Prostate gland (tissue), 2 donors: ENCODE measurements around the gene NCOA7. TPM values are rescaled to one million over a fixed set of nuclear protein-coding genes. Genes with fewer than 3 reads are reported as not detected.
A peak's percentile ranks its signal among the peaks of the same experiment; 100 is the strongest.

ENCODE experiments used
- DNase-seq: peaks from one replicate; pipeline ENCODE4 v3.0.0-alpha.2; 2019; ENCODE audit warnings: low spot score
- H3K27ac ChIP-seq, 2 donors: fragments of 200-600 bp; sonication (generic); 2 replicates each; pipeline ENCODE4 v1.5.1; 2017 to 2019
- H3K27me3 ChIP-seq: fragments of 200-600 bp; sonication (generic); replicated peaks from 2 replicates; pipeline ENCODE4 v1.5.1; 2019; ENCODE audit not compliant: insufficient read depth
- H3K36me3 ChIP-seq, 2 donors: fragments of 200-600 bp; sonication (generic); 1 replicate in 1 of 2; 2 replicates in 1 of 2; pipeline versions ENCODE4 v1.5.1 to v1.8.1; 2017 to 2019
- H3K4me1 ChIP-seq: fragments of 200-600 bp; sonication (generic); replicated peaks from 2 replicates; pipeline ENCODE4 v1.5.1; 2019
- H3K4me3 ChIP-seq, 2 donors: fragments of 200-600 bp; sonication (generic); 2 replicates each; pipeline ENCODE4 v1.5.1; 2017 to 2019
- H3K9me3 ChIP-seq: fragments of 200-600 bp; sonication (generic); 2 replicates; pipeline ENCODE4 v1.5.1; 2017
- POLR2A ChIP-seq: fragments of 450-650 bp; IDR thresholded peaks from one replicate; pipeline ENCODE4 v1.6.1; 2016; ENCODE audit warnings: antibody characterized with exemption, mild to moderate bottlenecking
- POLR2AphosphoS5 ChIP-seq: sonication (generic); formaldehyde crosslinking; IDR thresholded peaks from one replicate; pipeline ENCODE4 v1.6.1; 2017; ENCODE audit warnings: antibody characterized with exemption
- WGBS: methylation state at CpG from one replicate; pipeline ENCODE4 v1.1.5; 2018; 5-methylcytosine and 5-hydroxymethylcytosine counted together
- intact Hi-C: fragments of 100-400 bp; cut with DNase I; formaldehyde crosslinking; loops from one replicate; pipeline ENCODE4 v1.14.2; 2022
- total RNA-seq, 2 donors: library from RNA; depleted of rRNA; stranded (reverse); fragments of >200 nt; gene quantifications; one replicate each; pipeline ENCODE4 v1.1.0, GENCODE V29; 2016
- TF ChIP-seq, protein P1 (sequence below), 4 experiments: fragments of 200-600 bp in 2 of 4; fragments of 450-650 bp in 2 of 4; sonication (generic) in 2 of 4; IDR thresholded peaks; 1 replicate in 3 of 4; 2 replicates in 1 of 4; pipeline ENCODE4 v1.5.1; 2016 to 2019; ENCODE audit warnings: antibody characterized with exemption in 4 of 4, mild to moderate bottlenecking in 2 of 4, moderate library complexity in 2 of 4

Gene NCOA7
- total RNA-seq, 2 donors from 2014 or later, result 15.5 to 15.6 TPM

DNA sequence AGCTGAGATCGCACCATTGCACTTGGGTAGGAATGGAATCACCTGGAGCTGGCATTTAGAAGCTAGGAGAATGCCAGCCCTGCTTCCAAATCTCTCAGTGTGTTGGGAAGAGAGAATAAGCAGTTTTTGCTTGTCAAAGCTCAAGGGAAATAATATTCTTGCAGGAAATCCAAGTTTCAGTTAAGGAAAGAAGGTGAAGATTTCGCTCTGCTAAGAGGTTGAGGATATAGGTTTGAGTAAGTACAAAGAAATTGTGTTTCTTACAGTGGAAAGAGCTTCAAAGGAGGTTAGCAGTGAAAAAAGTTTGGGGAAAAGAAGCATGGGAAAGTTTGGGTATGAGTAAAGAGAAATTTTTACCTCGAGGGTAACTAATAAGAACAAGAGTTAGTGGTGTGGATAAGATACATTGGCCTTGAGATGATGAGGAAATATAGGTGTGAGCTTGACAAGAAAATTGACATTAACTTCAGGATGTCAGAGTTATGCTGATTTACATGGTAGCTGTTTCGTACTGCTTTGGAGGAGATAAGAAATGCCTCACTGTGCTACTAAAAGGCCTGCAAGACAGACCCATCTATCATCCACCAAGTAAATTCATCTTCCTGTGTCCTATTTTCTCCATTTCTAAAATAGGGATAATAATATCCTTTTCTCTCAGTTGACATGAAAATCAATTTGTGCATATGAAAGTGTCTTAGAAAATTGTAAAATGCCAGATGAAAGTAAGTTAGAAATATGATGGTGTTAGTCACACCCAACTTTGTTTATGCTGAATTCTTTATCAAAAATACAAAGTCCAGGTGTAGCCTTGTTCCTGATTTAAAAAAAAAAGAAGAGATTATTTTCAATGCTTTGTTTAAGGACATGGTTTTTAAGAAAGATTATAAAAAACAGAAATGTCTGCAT lies 153.0 kb downstream of the NCOA7 start:
- no peak for DNase-seq
- WGBS, result 85% methylated on average over 4 of the region's 4 CpGs
- TF ChIP-seq POLR2A, result no peak
- TF ChIP-seq, protein P1, sequence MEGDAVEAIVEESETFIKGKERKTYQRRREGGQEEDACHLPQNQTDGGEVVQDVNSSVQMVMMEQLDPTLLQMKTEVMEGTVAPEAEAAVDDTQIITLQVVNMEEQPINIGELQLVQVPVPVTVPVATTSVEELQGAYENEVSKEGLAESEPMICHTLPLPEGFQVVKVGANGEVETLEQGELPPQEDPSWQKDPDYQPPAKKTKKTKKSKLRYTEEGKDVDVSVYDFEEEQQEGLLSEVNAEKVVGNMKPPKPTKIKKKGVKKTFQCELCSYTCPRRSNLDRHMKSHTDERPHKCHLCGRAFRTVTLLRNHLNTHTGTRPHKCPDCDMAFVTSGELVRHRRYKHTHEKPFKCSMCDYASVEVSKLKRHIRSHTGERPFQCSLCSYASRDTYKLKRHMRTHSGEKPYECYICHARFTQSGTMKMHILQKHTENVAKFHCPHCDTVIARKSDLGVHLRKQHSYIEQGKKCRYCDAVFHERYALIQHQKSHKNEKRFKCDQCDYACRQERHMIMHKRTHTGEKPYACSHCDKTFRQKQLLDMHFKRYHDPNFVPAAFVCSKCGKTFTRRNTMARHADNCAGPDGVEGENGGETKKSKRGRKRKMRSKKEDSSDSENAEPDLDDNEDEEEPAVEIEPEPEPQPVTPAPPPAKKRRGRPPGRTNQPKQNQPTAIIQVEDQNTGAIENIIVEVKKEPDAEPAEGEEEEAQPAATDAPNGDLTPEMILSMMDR (IDR thresholded peaks at IDR 0.05), result no peak
- TF ChIP-seq POLR2AphosphoS5, result no peak
- no peaks in the 10 kb centered on the region for H3K27me3 ChIP-seq
- intact Hi-C loops, result no loop called here
- H3K36me3 ChIP-seq, result no peaks in the 10 kb centered on the region
- no peaks in the 10 kb centered on the region for H3K4me1 ChIP-seq
- H3K9me3 ChIP-seq, result no peaks in the 10 kb centered on the region
- no peak overlapping the region for H3K4me3 ChIP-seq
- peak overlapping the region in 1 of 2 donors; percentile 27 for H3K27ac ChIP-seq

DNA sequence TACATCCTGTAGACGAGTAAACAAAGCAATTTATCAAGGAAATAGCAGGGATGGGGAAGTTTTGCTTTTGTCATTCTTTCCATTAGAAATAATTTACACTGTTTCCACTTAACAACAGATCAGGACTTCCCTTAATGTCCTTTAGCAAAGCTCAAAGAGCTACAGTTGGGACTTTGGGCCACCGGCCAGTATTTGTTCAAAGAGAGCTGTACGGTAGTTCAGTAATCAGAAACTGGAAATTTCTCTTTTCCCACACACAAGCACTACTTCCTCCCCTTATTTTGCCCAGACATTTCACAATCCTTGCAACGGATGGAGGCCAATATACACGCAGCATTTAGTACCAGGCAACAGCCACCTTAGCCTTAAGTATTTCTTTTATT lies 153.7 kb downstream of the NCOA7 start:
- Histone ChIP-seq H3K4me1 (no peaks in the 10 kb centered on the region), H3K4me3 (no peak overlapping the region), H3K9me3 (no peaks in the 10 kb centered on the region), H3K27ac (peak overlapping the region in 1 of 2 donors; percentile 27), H3K36me3 (no peaks in the 10 kb centered on the region), H3K27me3 (no peaks in the 10 kb centered on the region)
- TF ChIP-seq POLR2AphosphoS5, result peak; percentile 60
- TF ChIP-seq, protein P1 (IDR thresholded peaks at IDR 0.05), result no peak
- peak; percentile 41 for DNase-seq
- intact Hi-C loops, result no loop called here
- 24% methylated on average over 5 of the region's 5 CpGs for WGBS

- no peak for DNase-seq
- WGBS, result 50% methylated on average over 1 of the region's 1 CpG
- Histone ChIP-seq H3K27me3 (peaks cover under 1% of the 10 kb centered on the region), H3K4me1 (no peaks in the 10 kb centered on the region), H3K27ac (peak overlapping the region in 1 of 2 donors; percentile 27), H3K36me3 (no peaks in the 10 kb centered on the region), H3K9me3 (no peaks in the 10 kb centered on the region), H3K4me3 (no peak overlapping the region)
- intact Hi-C loops, result no loop called here
- TF ChIP-seq, protein P1 (IDR thresholded peaks at IDR 0.05), result no peak
- TF ChIP-seq POLR2AphosphoS5 (no peak), POLR2A (no peak)
Measured at GRCh38 chr6:125944896-125945295, 154.1 kb downstream of the NCOA7 start.

DNA sequence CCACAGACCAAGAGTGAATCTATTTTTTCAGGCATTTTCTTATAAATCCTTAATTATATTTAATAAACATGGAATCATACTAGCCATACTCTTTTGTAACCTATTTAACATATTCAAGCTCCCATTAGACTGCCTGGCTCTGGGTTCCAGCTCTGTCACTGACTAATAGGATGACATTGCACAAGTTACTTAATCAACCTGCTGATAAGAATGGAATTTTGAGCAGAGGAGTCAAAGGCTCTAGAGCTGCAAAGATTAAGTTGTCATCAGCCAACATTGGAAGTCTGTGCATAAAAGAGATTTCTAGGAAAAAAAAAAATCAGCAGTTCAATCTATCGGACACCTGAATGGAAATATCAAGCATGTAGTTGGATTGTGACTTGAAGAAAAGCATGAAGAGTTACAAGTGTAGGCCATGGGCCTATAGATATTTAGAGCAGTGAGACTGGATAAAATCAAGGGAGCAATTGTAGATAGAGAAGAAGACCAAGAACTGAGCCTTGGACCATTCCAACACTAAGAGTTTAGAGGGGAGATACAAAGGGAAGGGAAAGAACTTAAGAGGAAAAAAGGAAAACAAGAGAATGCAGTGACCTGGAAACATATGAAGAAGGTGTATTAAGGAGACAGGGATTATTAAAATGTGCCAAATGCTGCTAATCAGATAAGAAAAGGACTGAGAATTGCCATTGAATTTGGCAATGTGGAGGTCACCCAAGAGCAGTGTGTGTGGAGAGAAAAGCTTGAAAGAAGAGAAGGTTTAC lies 154.8 kb downstream of the NCOA7 start:
- Histone ChIP-seq H3K4me3 (no peak overlapping the region), H3K27me3 (peaks cover 1% of the 10 kb centered on the region), H3K9me3 (no peaks in the 10 kb centered on the region), H3K27ac (no peak overlapping the region), H3K4me1 (no peaks in the 10 kb centered on the region), H3K36me3 (no peaks in the 10 kb centered on the region)
- 91% methylated on average over 1 of the region's 1 CpG for WGBS
- intact Hi-C loops, result no loop called here
- DNase-seq, result no peak
- TF ChIP-seq POLR2AphosphoS5, result no peak
- TF ChIP-seq, protein P1 (IDR thresholded peaks at IDR 0.05), result no peak
- no peak for TF ChIP-seq POLR2A
